Hepatocyte (in vitro differentiated cells): Measurements from ENCODE around the gene MIF.

ENCODE experiments used
- EZH2 ChIP-seq: fragments of 200-600 bp; sonication (generic); IDR thresholded peaks from 2 replicates; pipeline ENCODE4 v1.6.1; 2016; ENCODE audit warnings: antibody characterized with exemption, mild to moderate bottlenecking, borderline replicate concordance
- TF ChIP-seq, protein P1 (sequence below): fragments of 200-600 bp; sonication (generic); IDR thresholded peaks from 2 replicates; pipeline ENCODE4 v1.5.1; 2016; ENCODE audit warnings: antibody characterized with exemption, mild to moderate bottlenecking; ENCODE audit not compliant: poor library complexity

DNA sequence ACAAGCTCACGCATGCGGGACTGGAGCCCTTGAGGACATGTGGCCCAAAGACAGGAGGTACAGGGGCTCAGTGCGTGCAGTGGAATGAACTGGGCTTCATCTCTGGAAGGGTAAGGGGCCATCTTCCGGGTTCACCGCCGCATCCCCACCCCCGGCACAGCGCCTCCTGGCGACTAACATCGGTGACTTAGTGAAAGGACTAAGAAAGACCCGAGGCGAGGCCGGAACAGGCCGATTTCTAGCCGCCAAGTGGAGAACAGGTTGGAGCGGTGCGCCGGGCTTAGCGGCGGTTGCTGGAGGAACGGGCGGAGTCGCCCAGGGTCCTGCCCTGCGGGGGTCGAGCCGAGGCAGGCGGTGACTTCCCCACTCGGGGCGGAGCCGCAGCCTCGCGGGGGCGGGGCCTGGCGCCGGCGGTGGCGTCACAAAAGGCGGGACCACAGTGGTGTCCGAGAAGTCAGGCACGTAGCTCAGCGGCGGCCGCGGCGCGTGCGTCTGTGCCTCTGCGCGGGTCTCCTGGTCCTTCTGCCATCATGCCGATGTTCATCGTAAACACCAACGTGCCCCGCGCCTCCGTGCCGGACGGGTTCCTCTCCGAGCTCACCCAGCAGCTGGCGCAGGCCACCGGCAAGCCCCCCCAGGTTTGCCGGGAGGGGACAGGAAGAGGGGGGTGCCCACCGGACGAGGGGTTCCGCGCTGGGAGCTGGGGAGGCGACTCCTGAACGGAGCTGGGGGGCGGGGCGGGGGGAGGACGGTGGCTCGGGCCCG lies at the start of gene MIF:
- TF ChIP-seq, protein P1, sequence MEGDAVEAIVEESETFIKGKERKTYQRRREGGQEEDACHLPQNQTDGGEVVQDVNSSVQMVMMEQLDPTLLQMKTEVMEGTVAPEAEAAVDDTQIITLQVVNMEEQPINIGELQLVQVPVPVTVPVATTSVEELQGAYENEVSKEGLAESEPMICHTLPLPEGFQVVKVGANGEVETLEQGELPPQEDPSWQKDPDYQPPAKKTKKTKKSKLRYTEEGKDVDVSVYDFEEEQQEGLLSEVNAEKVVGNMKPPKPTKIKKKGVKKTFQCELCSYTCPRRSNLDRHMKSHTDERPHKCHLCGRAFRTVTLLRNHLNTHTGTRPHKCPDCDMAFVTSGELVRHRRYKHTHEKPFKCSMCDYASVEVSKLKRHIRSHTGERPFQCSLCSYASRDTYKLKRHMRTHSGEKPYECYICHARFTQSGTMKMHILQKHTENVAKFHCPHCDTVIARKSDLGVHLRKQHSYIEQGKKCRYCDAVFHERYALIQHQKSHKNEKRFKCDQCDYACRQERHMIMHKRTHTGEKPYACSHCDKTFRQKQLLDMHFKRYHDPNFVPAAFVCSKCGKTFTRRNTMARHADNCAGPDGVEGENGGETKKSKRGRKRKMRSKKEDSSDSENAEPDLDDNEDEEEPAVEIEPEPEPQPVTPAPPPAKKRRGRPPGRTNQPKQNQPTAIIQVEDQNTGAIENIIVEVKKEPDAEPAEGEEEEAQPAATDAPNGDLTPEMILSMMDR: peak; percentile 96
- TF ChIP-seq EZH2: no peak
